Measurements from ENCODE around the gene IBA57. TPM values are rescaled to one million over a fixed set of nuclear protein-coding genes. Genes with fewer than 3 reads are reported as not detected.
"Not testable (repeated sequence)": the region's sequence is repeated elsewhere in the genome, so short reads cannot be mapped to it uniquely, and the experiment has no call there.

IBA57 gene
- total RNA-seq, 2 donors from 2014 or later, result 3.2 to 12.8 TPM

DNA sequence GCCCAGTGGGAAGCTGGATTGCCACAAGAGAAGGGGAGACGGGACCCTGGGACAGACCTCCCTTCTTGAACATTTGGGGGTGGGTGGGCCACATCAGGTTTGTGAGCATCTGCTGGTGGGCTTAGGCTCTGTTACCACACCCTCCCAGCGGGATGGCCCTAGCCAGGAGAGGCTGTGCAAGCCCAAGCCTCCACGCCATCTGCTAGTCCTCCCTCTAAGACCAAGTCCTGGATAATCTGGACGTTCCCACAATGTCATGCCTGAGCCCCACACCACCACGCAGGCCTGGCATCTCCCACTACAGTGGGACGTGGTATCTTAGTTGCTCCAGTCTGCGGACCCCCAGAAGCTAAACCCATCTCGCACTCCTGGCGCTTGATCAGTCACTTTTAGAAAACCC is 3.7 kb upstream of the IBA57 start:
- H3K27ac Mint-ChIP-seq, result peak overlapping the region; percentile 56 to 74
- no peaks in the 10 kb centered on the region for H3K9me3 Mint-ChIP-seq
- ATAC-seq, result no peak

DNA sequence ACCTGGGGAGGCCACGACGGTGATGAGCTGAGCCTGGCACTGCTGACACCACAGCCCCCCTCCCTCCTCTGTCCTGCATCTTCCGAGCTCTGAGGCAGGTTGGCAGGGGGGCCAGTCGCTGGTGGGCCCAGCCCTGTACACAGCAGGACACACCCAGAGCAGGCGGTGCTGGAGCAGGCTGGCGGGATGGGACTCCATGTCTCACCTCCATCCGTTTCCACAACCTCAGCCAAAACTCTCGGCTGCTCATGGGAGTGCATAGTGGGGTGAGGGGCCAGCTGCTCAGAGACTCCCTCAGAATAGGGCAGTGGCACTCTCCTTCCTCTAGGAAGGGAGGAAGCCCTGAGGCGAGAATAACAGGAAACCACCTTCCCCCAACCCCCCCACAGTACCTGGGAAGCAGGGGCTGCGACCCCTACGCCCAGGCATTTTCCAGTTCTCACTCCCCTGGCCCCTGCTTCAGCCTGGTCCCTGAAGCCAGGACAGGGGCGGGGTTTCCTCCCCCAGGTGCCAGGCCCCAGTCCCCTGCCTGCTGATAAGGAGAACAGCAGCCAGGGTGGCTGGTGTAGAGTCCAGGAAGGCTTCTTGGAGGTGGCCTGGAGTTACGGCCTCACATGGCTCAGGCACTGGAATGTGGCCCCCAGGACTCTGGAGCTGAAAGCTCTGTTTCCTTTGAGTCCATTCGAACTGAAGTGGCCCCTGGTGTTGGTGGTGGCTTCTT is 3.2 kb upstream of the IBA57 start:
- Mint-ChIP-seq H3K27ac (peak overlapping the region; percentile 56 to 74), H3K9me3 (no peaks in the 10 kb centered on the region), H3K36me3 (peaks cover 0 to 4% of the 10 kb centered on the region in 2 donors)
- no peak for ATAC-seq
- no peak for DNase-seq (ENCODE audit: low spot score in 2 of 2)

More for the DNA sequence above, 3.7 kb upstream of the IBA57 start:
- peaks cover 0 to 4% of the 10 kb centered on the region in 2 donors for H3K36me3 Mint-ChIP-seq
- DNase-seq (ENCODE audit: low spot score in 2 of 2), result no peak

DNA sequence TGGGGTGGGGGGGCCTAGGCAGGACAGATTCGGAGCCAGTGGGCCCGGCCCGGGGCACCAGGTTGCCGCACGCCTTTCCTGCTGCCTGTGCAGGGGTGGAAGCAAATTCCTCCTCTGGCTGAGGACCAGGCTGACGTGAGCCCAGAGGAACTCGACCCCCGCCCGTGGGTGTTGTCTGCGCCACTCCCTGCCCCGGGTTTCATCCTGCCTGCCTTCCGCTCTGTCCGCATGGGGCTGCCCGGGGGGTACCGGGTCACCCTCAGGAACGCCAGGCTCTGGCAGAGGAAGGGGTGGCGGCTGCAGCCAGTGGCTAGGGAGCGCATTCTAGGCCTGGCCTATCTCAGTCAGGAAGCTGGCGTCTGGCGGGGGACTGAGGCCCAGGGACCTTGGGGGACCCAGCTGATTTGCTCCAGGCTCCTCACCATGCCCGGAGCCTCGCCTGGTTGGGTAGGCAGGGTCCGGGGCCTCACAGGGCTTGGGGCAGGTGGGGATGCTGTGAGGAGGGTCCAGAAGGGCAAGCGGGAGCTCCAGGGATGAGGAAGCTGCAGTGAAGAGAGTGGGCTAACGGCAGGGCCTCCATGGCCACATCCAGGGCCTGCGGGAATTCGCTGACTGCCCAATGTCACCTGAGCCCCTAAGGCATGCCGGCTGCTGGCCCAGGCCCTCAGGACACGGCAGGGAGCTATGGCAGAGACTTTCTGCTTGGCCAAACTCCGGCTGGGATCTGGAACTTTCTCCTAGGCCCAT is 2.4 kb upstream of the IBA57 start:
- ATAC-seq (no peak), DNase-seq (ENCODE audit: low spot score in 2 of 2) (no peak)
- H3K27ac Mint-ChIP-seq, result peak overlapping the region; percentile 14 to 56
- H3K36me3 Mint-ChIP-seq, result peaks cover 0 to 4% of the 10 kb centered on the region in 2 donors
- no peaks in the 10 kb centered on the region for H3K9me3 Mint-ChIP-seq

- Mint-ChIP-seq H3K27ac (peak overlapping the region; percentile 60 to 85), H3K9me3 (no peaks in the 10 kb centered on the region), H3K36me3 (peaks cover 0 to 4% of the 10 kb centered on the region in 2 donors)
- DNase-seq (ENCODE audit: low spot score in 2 of 2), result no peak
- no peak for ATAC-seq
These were observed 1.7 kb upstream of the IBA57 start for GRCh38 chr1:228163776-228164519.

DNA sequence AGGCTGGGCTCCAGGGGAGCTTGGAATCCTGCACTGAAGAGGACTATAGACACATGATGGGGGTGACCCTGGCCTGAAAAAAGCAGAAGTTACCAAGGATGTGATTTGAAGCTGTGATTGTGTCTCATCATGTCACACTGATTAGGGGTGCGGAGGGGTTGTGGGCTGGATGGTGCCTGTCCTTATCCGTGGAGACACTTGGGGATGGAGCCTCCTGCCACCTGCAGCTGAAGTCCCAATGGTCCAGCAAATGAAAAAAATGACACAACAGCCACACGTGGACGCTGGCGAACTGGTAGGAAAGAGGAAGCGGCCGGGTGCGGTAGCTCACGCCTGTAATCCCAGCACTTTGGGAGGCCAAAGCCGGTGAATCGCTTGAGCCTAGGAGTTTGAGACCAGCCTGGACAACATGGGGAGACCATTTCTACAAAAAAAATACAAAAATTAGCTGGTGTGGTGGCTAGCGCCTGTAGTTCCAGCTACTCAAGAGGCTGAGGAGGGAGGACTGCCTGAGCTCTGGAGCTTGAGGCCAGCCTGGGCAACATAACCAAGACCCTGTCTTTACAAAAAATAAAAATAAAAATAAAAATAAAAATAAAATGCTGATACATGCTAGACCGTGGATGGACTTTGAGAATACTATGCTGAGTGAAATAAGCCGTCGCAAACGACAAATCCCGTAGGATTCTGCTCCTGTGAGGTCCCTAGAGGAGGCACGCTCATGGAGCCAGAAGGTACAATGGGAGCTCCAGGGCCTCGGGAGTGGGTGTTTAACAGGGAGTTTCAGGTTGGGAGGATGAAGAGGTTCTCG is 838 bp upstream of the IBA57 start:
- H3K27ac Mint-ChIP-seq, result peak overlapping the region; percentile 85 to 94
- DNase-seq (ENCODE audit: low spot score in 2 of 2), result no peak
- no peaks in the 10 kb centered on the region for H3K9me3 Mint-ChIP-seq
- ATAC-seq, result no peak
- peaks cover 0 to 4% of the 10 kb centered on the region in 2 donors for H3K36me3 Mint-ChIP-seq

DNA sequence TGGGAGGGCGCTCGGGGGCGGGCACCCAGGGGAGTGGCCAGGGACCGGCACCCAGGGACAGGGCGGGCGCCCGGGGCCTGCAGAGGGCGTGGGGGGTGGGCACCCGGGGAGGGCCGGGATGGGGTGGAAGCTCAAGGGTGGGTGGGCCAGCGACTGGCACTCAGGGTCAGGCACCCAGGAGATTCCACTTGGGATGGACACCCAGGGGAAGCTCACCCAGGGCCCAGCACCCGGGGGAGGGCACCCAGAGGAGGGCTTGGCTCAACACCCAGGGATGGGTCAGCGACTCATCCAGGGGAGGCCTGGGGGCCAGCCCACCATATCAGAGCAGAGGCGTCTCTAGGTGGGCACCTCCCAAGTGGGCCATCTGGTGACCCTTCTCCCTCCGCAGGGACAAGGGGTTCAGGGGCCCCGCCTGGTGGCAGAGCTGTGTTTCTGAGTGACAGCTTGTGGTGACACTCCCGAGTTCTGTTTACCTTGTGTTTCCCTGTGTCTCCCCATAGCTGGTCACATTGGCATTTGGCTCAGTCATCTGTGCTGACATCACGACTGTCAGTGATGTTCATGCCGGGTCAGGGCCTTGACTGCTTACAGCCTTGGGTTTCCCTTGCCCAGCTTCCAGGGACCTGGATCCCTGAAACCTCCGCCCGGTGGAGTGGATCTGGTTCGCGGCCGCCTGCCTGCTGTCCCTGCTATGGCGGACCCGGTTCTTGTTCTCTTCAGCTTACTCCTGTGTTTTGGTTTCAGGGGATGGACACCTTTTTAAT is 749 bp downstream of the IBA57 start:
- peak overlapping the region; percentile 85 to 90 for H3K27ac Mint-ChIP-seq
- ATAC-seq (peak; percentile 7 to 21), DNase-seq (ENCODE audit: low spot score in 2 of 2) (peak in 1 of 2 donors; percentile 58)
- peaks cover 0 to 4% of the 10 kb centered on the region in 2 donors for H3K36me3 Mint-ChIP-seq
- H3K9me3 Mint-ChIP-seq, result no peaks in the 10 kb centered on the region

DNA sequence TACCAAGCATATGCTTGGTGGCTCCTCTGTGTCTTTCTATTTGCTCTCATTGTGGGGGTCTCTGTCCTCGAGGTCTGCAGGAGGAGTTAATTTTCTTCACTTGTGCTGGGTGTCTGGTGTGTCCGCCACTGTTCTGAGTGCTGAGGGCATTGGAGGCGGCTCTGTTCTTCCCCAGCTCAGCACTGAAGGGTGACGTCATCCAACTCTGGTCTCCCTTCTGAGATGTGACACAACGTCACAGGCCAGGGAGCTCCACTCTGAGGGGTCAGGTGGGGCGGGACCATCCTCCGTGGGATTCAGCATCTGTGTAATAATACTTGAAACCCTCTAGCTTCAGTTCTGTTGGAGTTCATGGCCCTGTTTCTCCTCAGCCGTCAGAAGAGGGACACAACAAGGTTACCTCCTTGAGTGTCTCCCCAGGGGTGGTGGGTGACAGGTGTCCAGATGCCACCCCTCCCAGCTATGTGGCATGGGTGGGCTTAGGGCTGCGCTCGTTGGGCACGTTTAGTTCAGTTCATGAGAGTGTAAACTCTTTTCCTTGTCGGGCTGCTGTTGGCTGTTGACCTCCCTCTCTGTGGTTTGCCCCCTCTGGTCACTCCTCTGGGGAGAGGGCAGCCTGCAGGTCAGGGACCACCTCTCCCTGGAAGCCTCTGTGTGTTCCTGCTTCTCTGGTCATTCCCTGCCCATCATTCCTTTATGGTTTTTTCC is 3.1 kb downstream of the IBA57 start:
- peak overlapping the region in 1 of 2 donors; percentile 54 for H3K27ac Mint-ChIP-seq

GRCh38 chr1:228169345-228169744 is 3.7 kb downstream of the IBA57 start:
- Mint-ChIP-seq H3K36me3 (peaks cover 0 to 4% of the 10 kb centered on the region in 2 donors), H3K27ac (peak overlapping the region in 1 of 2 donors; percentile 54), H3K9me3 (no peaks in the 10 kb centered on the region)
- ATAC-seq (no peak), DNase-seq (ENCODE audit: low spot score in 2 of 2) (no peak)

More for the DNA sequence above, 3.1 kb downstream of the IBA57 start:
- Mint-ChIP-seq H3K36me3 (peaks cover 0 to 4% of the 10 kb centered on the region in 2 donors), H3K9me3 (no peaks in the 10 kb centered on the region)
- DNase-seq (ENCODE audit: low spot score in 2 of 2), result no peak
- ATAC-seq, result no peak

GRCh38 chr1:228170666-228171065 is 5.1 kb downstream of the IBA57 start:
- Mint-ChIP-seq H3K9me3 (no peaks in the 10 kb centered on the region), H3K27ac (peak overlapping the region; percentile 54 to 70), H3K36me3 (no peaks in the 10 kb centered on the region)
- no peak for ATAC-seq
- no peak for DNase-seq (ENCODE audit: low spot score in 2 of 2)

GRCh38 chr1:228171221-228171891 is 5.8 kb downstream of the IBA57 start:
- Mint-ChIP-seq H3K27ac (peak overlapping the region; percentile 12 to 45), H3K9me3 (no peaks in the 10 kb centered on the region), H3K36me3 (no peaks in the 10 kb centered on the region)
- no peak for DNase-seq (ENCODE audit: low spot score in 2 of 2)
- ATAC-seq, result no peak

GRCh38 chr1:228172591-228173527 is 7.3 kb downstream of the IBA57 start:
- ATAC-seq (no peak), DNase-seq (ENCODE audit: low spot score in 2 of 2) (no peak)
- Mint-ChIP-seq H3K9me3 (no peaks in the 10 kb centered on the region), H3K36me3 (no peaks in the 10 kb centered on the region), H3K27ac (peak overlapping the region; percentile 45 to 88)

- H3K9me3 Mint-ChIP-seq, H3K27ac Mint-ChIP-seq, H3K36me3 Mint-ChIP-seq: not testable (repeated sequence)
- DNase-seq (ENCODE audit: low spot score in 2 of 2) (peak; percentile 42 to 58), ATAC-seq (peak; percentile 55 to 76)
These were observed 8.2 kb downstream of the IBA57 start for GRCh38 chr1:228173528-228174481.

All from activated naive CD4-positive, alpha-beta T cell treated with anti-CD3 and anti-CD28 coated beads, Interleukin-2, amount 50 U/mL, for 72 hours (primary cell).